Liver (tissue), 9 donors: Measurements from ENCODE around the gene TMEM270. TPM values are rescaled to one million over a fixed set of nuclear protein-coding genes. Genes with fewer than 3 reads are reported as not detected.
A peak's percentile ranks its signal among the peaks of the same experiment; 100 is the strongest.

Source experiments
- DNase-seq: peaks from one replicate; pipeline ENCODE4 v3.0.0-alpha.2; 2017; ENCODE audit warnings: low spot score
- H3K27ac ChIP-seq, 2 donors: one replicate each; pipeline ENCODE4 v1.7.0; 2013; ENCODE audit warnings: inconsistent platforms in 2 of 2, low read length in 2 of 2, control low read depth in 1 of 2, low read depth in 1 of 2, mild to moderate bottlenecking in 1 of 2
- H3K27me3 ChIP-seq, 4 donors: one replicate each; pipeline versions ENCODE4 v1.6.1 to v1.7.0; 2013; ENCODE audit warnings: low read length in 3 of 4, inconsistent platforms in 1 of 4, mild to moderate bottlenecking in 1 of 4, moderate library complexity in 1 of 4; ENCODE audit not compliant: control insufficient read depth in 4 of 4, insufficient read depth in 4 of 4
- H3K36me3 ChIP-seq, 4 donors: one replicate each; pipeline versions ENCODE4 v1.6.1 to v1.7.0; 2013; ENCODE audit warnings: low read length in 3 of 4, mild to moderate bottlenecking in 3 of 4, low read depth in 1 of 4, moderate library complexity in 1 of 4; ENCODE audit not compliant: control insufficient read depth in 4 of 4, insufficient read depth in 3 of 4
- H3K4me1 ChIP-seq, 4 donors: one replicate each; pipeline versions ENCODE4 v1.6.1 to v1.7.0; 2013; ENCODE audit warnings: low read length in 3 of 4, mild to moderate bottlenecking in 3 of 4, moderate library complexity in 1 of 4; ENCODE audit not compliant: control insufficient read depth in 4 of 4, insufficient read depth in 4 of 4
- H3K4me3 ChIP-seq, 3 donors: one replicate each; pipeline versions ENCODE4 v1.6.1 to v1.7.0; 2013; ENCODE audit warnings: low read length in 3 of 3, control low read depth in 1 of 3, low read depth in 1 of 3, mild to moderate bottlenecking in 1 of 3
- H3K9ac ChIP-seq, 2 donors: one replicate each; pipeline ENCODE4 v1.7.0; 2013; ENCODE audit warnings: low read length in 2 of 2, mild to moderate bottlenecking in 2 of 2, moderate library complexity in 2 of 2, control low read depth in 1 of 2, low read depth in 1 of 2
- H3K9me3 ChIP-seq, 4 donors: one replicate each; pipeline versions ENCODE4 v1.6.1 to v1.7.0; 2013; ENCODE audit warnings: low read length in 3 of 4; ENCODE audit not compliant: control insufficient read depth in 4 of 4
- ATF3 ChIP-seq: IDR thresholded peaks from 2 replicates; pipeline ENCODE4 v1.6.1; 2016; ENCODE audit warnings: antibody characterized with exemption
- EGR1 ChIP-seq, 2 donors: IDR thresholded peaks; 2 replicates each; pipeline ENCODE4 v1.6.1; 2016 to 2018; ENCODE audit warnings: antibody characterized with exemption in 2 of 2, low read depth in 2 of 2
- FOXA1 ChIP-seq: IDR thresholded peaks from 2 replicates; pipeline ENCODE4 v1.6.1; 2016; ENCODE audit warnings: antibody characterized with exemption
- FOXA2 ChIP-seq: IDR thresholded peaks from 2 replicates; pipeline ENCODE4 v1.6.1; 2016; ENCODE audit warnings: antibody characterized with exemption
- GABPA ChIP-seq, 2 donors: IDR thresholded peaks in 1 of 2; conservative IDR thresholded peaks in 1 of 2; 2 replicates each; pipeline ENCODE4 v1.6.1; 2016; ENCODE audit warnings: antibody characterized with exemption in 2 of 2, mild to moderate bottlenecking in 1 of 2, moderate library complexity in 1 of 2
- HNF4A ChIP-seq, 2 donors: conservative IDR thresholded peaks; 2 replicates each; pipeline ENCODE4 v1.6.1; 2016; ENCODE audit warnings: antibody characterized with exemption in 2 of 2, mild to moderate bottlenecking in 2 of 2
- HNF4G ChIP-seq: IDR thresholded peaks from 2 replicates; pipeline ENCODE4 v1.6.1; 2016; ENCODE audit warnings: antibody characterized with exemption
- JUND ChIP-seq, 2 donors: IDR thresholded peaks; 2 replicates each; pipeline ENCODE4 v1.6.1; 2016; ENCODE audit warnings: antibody characterized with exemption in 2 of 2
- MAX ChIP-seq: IDR thresholded peaks from 2 replicates; pipeline ENCODE4 v1.6.1; 2016; ENCODE audit warnings: antibody characterized with exemption
- NR2F2 ChIP-seq: IDR thresholded peaks from 2 replicates; pipeline ENCODE4 v1.6.1; 2016; ENCODE audit warnings: antibody characterized with exemption
- RAD21 ChIP-seq, 2 donors: IDR thresholded peaks; 2 replicates each; pipeline ENCODE4 v1.6.1; 2016; ENCODE audit warnings: antibody characterized with exemption in 2 of 2, mild to moderate bottlenecking in 2 of 2
- REST ChIP-seq: IDR thresholded peaks from 2 replicates; pipeline ENCODE4 v1.6.1; 2016; ENCODE audit warnings: antibody characterized with exemption, mild to moderate bottlenecking
- RXRA ChIP-seq, 2 donors: IDR thresholded peaks; 2 replicates each; pipeline ENCODE4 v1.6.1; 2017 to 2018; ENCODE audit warnings: antibody characterized with exemption in 2 of 2, mild to moderate bottlenecking in 1 of 2
- SP1 ChIP-seq: IDR thresholded peaks from 2 replicates; pipeline ENCODE4 v1.6.1; 2018; ENCODE audit warnings: antibody characterized with exemption, mild to moderate bottlenecking
- TAF1 ChIP-seq: conservative IDR thresholded peaks from 2 replicates; pipeline ENCODE4 v1.6.1; 2016; ENCODE audit warnings: antibody characterized with exemption, mild to moderate bottlenecking
- ZBTB33 ChIP-seq: IDR thresholded peaks from 2 replicates; pipeline ENCODE4 v1.6.1; 2016; ENCODE audit warnings: antibody characterized with exemption
- whole genome bisulfite sequencing: extraction: QIAGEN DNeasy Blood & Tissue Kit; methylation state at CpG from one replicate; pipeline ENCODE4 v1.1.7; 2013; 5-methylcytosine and 5-hydroxymethylcytosine counted together
- polyA plus RNA-seq, 2 donors: library from polyadenylated mRNA; stranded (reverse) in 1 of 2; unstranded in 1 of 2; fragments of 200-250 nt in 1 of 2; fragments of >200 nt in 1 of 2; fragmentation: Nextera tagmentation in 1 of 2; extraction: Ambion mirVana in 1 of 2; gene quantifications; one replicate each; pipeline versions ENCODE4 v1.2.1 to v1.2.3, GENCODE V29; 2013 to 2015
- total RNA-seq, 2 donors: library from RNA; depleted of rRNA; stranded (reverse); fragments of >200 nt; gene quantifications; one replicate each; pipeline ENCODE4 v1.2.3, GENCODE V29; 2014
- donor health status: healthy.
- donor health status: healthy.
- donor health status: healthy.
- donor health status: healthy.
- donor health status: healthy.

The TMEM270 gene
- total and polyA plus RNA-seq, 4 donors: 0.09 TPM; not detected in 3

- TF ChIP-seq GABPA (IDR thresholded peaks at IDR 0.05 in 1 of 2, conservative IDR thresholded peaks at IDR 0.05 in 1 of 2) (no peak), HNF4G (no peak), ATF3 (no peak), NR2F2 (no peak)
These were observed 20.9 kb upstream of the TMEM270 start (continued) for GRCh38 chr7:73839743-73840714.

- no peak for DNase-seq
- TF ChIP-seq EGR1 (IDR thresholded peaks at IDR 0.05; ENCODE audit: low read depth in 2 of 2) (no peak), ZBTB33 (no peak), ATF3 (no peak), MAX (no peak), HNF4G (no peak), TAF1 (no peak), RXRA (IDR thresholded peaks at IDR 0.05) (no peak), NR2F2 (no peak), JUND (IDR thresholded peaks at IDR 0.05) (no peak), SP1 (no peak)
- WGBS: 94% methylated on average over 16 of the region's 16 CpGs
- Histone ChIP-seq H3K27ac (no peak overlapping the region), H3K36me3 (no peaks in the 10 kb centered on the region), H3K9me3 (no peaks in the 10 kb centered on the region), H3K4me1 (peaks cover 0 to 8% (median 4%) of the 10 kb centered on the region in 4 donors), H3K4me3 (no peak overlapping the region), H3K27me3 (no peaks in the 10 kb centered on the region), H3K9ac (no peak overlapping the region)
These were observed 20.1 kb upstream of the TMEM270 start for GRCh38 chr7:73840715-73841379.

GRCh38 chr7:73841689-73842066 lies 19.3 kb upstream of the TMEM270 start:
- Histone ChIP-seq H3K9ac (no peak overlapping the region), H3K4me3 (peak overlapping the region in 2 of 3 donors; percentile 58 to 69), H3K36me3 (no peaks in the 10 kb centered on the region), H3K27me3 (no peaks in the 10 kb centered on the region), H3K9me3 (no peaks in the 10 kb centered on the region), H3K4me1 (peaks cover 0 to 8% (median 4%) of the 10 kb centered on the region in 4 donors), H3K27ac (no peak overlapping the region)
- 59% methylated on average over 15 of the region's 15 CpGs for WGBS
- DNase-seq: no peak
- TF ChIP-seq HNF4A (conservative IDR thresholded peaks at IDR 0.05) (no peak), ZBTB33 (no peak), FOXA1 (no peak), EGR1 (IDR thresholded peaks at IDR 0.05; ENCODE audit: low read depth in 2 of 2) (no peak), HNF4G (no peak), MAX (no peak), RAD21 (IDR thresholded peaks at IDR 0.05) (no peak), REST (no peak), ATF3 (no peak), GABPA (IDR thresholded peaks at IDR 0.05 in 1 of 2, conservative IDR thresholded peaks at IDR 0.05 in 1 of 2) (no peak), JUND (IDR thresholded peaks at IDR 0.05) (no peak), SP1 (no peak), FOXA2 (no peak)
